NCI-H510A treated with DMSO at 0.1 percent for 48 hours (cell line): ENCODE results near the gene CRKL.
"Not testable (repeated sequence)": the region's sequence is repeated elsewhere in the genome, so short reads cannot be mapped to it uniquely, and the experiment has no call there.

Source experiments
- DNase-seq: peaks from one replicate; lab custom pipeline; 2025; lab: John Stamatoyannopoulos, UW

CRKL gene

DNA sequence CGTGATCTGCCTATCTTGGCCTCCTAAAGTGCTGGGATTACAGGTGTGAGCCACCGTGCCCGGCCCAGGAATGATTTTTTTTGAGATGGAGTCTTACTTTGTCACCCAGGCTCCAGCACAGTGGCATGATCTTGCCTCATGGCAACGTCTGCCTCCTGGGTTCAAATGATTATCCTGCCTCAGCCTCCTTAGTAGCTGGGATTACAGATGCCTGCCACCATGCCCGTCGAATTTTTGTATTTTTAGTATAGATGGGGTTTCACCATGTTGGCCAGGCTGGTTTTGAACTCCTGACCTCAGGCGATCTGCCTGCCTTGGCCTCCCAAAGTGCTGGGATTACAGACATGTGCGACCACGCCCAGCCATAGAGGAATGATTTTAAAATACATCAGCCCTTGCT is 17.8 kb downstream of the CRKL start:
- DNase-seq, result not testable (repeated sequence)

- DNase-seq, result not testable (repeated sequence)
Measured at GRCh38 chr22:20935780-20936539, 18.8 kb downstream of the CRKL start.

DNA sequence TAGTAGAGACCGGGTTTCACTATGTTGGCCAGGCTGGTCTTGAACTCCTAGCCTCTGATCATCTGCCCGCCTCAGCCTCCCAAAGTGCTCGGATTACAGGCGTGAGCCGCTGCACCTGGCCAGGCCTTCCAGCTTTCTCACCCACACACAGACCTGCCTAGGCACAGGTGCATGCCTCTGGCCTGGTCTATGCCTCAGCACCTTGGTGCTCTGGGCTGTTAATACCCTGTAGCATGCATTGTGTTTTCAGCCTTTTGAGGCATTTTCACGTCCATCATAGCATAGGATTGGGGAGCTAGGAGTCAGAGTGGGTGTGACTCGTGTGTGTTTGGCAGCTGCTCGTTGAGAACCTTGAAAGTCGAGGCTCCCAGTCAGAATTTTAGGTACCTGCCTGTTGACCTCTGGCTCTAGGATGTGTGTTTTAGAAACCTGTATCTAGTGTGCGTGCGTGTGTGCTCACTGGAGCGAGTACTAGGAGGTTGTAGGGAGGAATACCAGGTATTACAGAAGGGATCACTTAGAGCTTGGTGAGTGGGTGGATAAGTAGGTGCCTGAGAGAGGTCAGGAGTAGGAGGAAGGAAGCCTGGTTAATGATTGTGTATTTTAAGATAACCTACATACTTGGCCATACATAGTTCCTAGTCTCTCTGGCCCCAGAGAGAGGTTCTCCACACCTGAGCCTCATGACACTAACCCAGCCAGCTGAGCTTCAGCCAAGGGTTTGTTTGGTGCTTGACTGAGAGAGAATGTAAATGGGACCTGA is 20.0 kb downstream of the CRKL start:
- DNase-seq, result no peak

DNA sequence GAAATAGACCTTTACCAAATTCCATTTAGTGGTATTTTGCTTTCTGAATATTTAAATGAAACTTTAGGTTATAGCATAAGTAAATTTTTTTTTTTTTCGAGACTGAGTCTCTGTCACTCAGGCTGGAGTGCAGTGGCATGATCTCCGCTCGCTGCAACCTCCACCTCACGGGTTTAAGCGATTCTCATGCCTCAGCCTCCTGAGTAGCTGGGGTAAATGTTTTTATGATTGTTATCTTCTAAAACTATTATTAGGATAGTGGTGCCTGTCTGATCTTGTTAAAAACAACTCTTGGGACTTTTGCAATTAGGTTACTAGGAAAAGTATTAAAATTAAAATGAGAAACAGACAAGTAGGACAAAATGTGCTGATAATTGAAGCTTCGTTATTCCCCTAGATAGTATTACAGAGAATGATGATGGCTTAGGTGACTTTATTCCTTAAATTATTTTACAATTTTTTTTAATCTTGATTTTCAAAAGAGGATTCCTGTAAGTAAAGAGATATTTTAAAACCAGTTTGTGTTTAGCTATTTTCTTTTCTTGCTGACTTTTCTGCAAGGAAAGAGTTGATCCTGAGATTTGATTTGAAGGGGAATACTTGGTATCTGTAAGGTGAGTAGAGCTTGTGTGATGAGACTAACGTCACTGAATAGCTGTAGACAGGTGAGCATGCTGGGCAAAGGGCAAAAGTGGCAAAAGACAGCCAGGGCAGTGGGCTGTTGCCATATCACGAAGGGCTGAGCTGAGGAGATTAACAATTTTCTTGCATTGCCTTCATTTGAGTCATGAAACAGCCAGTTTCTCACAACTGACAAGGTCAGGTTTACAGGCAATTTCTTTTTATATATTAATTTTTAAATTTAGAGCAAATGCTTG is 20.8 kb downstream of the CRKL start:
- DNase-seq, result no peak

- DNase-seq, result not testable (repeated sequence)
Measured at GRCh38 chr22:20939457-20940185, 22.4 kb downstream of the CRKL start.

DNA sequence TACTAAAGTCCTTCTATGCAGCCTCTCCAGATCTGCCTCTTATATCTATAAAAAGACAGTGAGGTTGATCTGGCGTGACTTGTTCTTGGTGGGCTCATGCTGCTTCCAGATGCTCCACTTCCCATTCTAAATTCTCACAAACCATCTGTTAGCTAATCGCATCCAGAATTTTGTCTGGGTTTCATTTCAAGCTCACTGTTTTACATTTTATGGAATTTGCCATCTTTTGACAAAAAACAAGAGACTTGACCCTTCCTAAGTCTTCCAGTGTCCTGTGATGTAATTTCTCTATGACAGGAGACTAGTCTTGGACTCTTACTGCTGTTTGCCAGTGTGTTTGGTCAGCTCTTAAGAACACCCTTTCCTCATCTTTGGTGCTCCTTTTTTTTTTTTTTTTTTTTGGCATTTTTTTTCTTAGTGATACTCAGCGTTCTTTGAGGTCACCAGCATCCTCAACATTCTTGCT is 23.0 kb downstream of the CRKL start:
- no peak for DNase-seq

DNA sequence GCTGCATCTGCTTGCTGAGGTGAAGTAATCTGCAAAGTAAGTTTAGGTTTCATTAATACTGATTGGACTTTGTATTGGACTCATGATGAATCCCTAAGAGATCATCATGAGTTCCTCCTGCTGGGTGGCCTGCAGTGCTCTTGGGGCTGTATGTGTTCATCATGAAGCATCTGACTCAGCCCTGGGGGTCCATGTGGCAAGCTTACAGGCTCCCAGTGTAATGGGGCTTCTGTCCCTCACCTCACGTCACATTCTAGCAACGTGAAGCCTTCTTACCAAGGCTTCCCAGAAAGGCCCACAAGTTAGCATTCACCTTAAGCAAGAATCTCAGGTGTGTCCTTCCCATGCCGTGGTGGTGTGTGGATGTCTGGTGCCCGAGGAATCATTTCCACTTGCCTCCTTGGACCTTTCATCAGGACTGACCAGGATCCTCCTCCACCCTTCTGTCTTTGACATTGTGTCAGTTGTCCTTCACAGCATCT is 23.7 kb downstream of the CRKL start:
- no peak for DNase-seq

DNA sequence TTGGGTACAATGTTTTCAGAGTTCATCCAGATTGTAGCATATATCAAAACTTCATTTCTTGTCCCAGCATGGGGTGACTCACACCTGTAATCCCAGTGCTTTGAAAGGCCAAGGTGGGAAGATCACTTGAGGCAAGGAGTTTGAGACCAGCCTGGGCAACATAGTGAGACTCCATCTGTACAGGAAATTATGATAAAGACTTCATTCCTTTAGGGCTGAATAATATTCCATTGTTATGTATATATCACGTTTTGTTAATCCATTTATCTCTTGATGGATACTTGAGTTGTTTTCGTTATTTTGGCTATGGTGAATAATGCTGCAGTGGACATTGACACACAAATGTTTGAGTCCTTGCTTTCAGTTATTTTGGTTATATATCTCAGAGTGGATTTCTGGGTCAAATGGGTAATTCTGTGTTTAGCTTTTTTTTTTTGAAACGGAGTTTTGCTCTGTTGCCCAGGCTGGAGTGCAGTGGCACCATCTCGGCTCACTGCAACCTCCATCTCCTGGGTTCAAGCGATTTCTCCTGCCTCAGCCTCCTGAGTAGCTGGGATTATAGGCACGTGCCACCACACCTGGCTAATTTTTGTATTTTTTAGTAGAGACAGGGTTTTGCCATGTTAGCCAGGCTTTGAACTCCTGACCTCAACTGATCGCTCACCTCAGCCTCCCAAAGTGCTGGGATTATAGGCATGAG is 25.1 kb downstream of the CRKL start:
- not testable (repeated sequence) for DNase-seq

GRCh38 chr22:20943104-20943933 is 26.1 kb downstream of the CRKL start:
- DNase-seq, result no peak

- no peak for DNase-seq
Measured at GRCh38 chr22:20944042-20944441, 26.8 kb downstream of the CRKL start.

- DNase-seq, result no peak
Measured at GRCh38 chr22:20945578-20945934, 28.3 kb downstream of the CRKL start.

DNA sequence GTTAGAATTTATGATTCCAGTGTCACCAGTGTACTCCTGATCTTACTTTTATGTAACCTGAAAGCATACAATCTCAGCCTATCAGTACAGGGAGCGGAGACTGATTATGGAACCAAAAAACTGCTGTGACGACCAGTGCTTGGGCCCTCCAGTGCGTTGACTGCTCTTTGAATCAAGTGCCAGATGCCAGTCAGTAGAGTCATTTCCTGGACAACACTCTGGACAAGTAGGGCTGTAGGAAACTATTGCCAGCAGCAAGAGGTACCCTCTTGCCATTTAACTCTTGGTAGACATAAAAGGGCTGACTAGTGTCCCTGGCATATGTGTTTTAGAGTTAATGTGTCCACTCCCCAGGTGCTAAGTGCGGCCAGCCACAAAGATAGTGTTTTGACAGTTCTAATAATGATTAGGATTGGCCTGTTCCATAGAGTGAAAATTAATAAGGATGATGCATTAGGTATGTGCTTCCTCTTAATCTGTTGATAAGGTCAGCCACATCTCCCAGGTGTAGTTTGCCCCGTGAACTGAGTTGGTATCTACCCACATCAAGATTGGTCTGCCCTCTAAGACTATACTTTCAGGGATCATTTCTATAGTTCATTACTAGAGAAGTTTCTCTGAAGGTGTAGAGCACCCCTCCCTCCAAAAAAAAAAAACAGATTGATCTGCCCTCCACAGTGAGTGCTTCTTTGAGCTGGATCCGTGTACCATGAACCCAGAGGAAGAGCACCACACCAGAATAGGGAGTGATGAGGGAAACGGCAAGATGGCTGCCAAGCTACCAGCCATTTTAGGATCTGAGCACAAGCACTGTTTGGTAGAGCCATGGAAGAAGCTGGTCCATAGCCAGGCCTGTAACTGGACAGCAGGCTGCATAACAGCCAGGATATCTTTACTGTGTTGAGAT is 29.1 kb downstream of the CRKL start:
- DNase-seq, result peak; percentile 10

DNA sequence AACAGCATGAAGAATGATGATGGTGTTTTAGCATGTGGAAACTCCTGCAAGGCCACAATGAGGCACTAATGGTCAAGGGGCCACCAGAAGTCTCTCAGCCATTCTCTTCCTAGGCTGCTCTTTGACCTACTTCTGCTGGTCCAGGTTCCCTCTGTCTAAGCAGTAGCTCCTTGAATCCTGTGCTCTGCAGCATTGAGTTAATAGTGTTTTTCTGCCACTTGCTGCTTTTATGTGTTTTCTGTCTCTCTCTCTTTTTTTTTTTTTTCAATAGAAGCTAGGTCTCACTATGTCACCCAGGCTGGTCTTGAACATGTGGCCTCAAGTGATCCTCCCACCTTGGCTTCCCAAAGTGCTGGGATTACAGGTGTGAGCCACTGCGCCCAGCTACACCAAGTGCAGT is 29.8 kb downstream of the CRKL start:
- DNase-seq, result no peak

GRCh38 chr22:20948450-20948849 is 31.2 kb downstream of the CRKL start:
- no peak for DNase-seq

DNA sequence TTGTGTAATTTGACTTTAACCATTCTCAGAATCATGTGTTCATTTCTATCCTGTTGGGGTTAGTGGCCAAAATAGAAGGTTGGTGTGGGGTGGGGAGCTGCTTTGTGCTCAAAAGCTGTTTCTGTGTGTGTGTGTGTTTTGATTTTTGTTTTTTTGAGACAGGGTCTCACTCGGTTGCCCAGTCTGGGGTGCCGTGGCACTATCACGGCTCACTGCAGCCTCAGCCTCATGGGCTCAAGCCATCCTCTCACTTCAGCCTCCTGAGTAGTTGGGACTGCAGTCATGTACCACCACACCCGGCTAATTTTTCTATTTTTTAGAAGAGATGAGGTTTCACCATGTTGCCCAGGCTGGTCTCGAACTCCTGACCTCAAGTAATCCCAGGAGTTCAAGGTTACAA is 31.8 kb downstream of the CRKL start:
- DNase-seq, result no peak

DNA sequence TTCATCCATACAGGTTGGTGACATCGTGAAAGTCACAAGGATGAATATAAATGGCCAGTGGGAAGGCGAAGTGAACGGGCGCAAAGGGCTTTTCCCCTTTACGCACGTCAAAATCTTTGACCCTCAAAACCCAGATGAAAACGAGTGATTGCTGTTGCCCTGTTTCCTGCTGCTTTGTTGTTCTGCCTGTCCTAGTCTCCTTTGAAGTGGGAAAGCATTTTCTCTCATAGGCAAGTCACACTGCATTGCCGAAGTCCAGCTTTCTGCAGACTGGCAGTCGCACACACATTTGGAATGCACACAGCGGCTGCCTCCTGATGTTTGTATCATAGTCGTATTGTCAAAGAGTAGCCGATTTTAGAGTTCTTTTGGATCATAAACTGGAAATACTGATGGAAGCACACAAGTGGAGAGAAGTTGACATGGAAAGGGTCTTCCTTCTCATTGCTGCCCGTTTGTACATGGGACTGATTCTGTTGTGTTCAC is 32.5 kb downstream of the CRKL start:
- DNase-seq, result no peak

GRCh38 chr22:20951151-20951931 is 34.1 kb downstream of the CRKL start:
- no peak for DNase-seq

DNA sequence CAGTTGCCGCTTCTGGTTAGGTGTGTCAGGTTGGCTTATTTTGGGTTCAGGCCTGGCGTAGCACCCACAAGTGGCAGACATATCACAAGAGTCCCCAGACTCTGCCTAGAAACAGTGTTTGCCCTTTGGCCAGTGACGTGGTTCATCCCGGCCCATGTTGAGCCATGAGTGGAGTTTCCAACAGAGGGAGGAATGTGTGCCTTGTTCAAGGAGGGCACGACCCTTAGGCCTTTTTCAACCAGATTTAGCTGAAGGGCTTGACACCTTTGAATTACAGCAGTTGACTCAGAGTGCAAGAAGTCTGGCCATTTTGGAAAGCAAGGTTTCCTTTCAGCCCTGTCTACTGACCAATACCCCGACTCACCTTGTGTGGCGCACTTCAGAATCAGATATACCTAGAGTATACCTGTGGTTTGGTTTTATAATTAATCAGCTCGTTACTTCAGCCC is 34.7 kb downstream of the CRKL start:
- no peak for DNase-seq
